ENCODE data around the gene CRYL1.

DNA sequence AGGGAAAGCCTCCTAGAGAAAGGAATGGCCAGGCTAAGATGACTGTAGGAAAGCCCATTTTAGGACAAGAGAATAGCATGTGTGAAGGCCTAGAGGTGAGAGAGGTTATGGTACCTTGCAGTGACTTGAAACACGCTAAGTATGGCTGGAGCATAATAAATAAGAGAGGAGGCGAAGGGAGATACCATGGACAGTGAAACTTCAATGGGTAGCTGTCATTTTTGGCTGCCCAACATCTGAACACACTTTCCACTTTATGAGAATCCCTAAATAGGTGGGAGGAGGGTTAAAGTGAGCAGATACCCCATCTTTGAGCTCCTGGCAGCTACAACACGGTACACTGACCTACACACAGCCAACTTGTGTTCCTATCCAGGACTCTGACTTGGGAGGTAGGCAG is 33.3 kb upstream of the CRYL1 start:
- TF ChIP-seq, protein P1, sequence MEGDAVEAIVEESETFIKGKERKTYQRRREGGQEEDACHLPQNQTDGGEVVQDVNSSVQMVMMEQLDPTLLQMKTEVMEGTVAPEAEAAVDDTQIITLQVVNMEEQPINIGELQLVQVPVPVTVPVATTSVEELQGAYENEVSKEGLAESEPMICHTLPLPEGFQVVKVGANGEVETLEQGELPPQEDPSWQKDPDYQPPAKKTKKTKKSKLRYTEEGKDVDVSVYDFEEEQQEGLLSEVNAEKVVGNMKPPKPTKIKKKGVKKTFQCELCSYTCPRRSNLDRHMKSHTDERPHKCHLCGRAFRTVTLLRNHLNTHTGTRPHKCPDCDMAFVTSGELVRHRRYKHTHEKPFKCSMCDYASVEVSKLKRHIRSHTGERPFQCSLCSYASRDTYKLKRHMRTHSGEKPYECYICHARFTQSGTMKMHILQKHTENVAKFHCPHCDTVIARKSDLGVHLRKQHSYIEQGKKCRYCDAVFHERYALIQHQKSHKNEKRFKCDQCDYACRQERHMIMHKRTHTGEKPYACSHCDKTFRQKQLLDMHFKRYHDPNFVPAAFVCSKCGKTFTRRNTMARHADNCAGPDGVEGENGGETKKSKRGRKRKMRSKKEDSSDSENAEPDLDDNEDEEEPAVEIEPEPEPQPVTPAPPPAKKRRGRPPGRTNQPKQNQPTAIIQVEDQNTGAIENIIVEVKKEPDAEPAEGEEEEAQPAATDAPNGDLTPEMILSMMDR (conservative IDR thresholded peaks at IDR 0.05) = no peak
- no peak for TF ChIP-seq ZFX (IDR thresholded peaks at IDR 0.05)

Data from C4-2B (cell line).